Stimulated activated CD8-positive, alpha-beta memory T cell treated with anti-CD3 and anti-CD28 coated beads, Interleukin-15, amount 100 ng/mL, for 24 hours (primary cell): ENCODE measurements around the gene SVEP1.
"Not testable (repeated sequence)": the region's sequence is repeated elsewhere in the genome, so short reads cannot be mapped to it uniquely, and the experiment has no call there.

Source experiments
- DNase-seq: peaks from one replicate; pipeline ENCODE4 v3.0.0-alpha.2; 2020; ENCODE audit warnings: low read depth

SVEP1 gene

DNA sequence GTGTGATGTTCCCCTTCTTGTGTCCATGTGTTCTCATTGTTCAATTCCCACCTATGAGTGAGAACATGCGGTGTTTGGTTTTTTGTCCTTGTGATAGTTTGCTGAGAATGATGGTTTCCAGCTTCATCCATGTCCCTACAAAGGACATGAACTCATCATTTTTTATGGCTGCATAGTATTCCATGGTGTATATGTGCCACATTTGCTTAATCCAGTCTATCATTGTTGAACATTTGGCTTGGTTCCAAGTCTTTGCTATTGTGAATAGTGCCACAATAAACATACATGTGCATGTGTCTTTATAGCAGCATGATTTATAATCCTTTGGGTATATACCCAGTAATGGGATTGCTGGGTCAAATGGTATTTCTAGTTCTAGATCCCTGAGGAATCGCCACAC, 220.5 kb downstream of the SVEP1 start:
- DNase-seq, result not testable (repeated sequence)

DNA sequence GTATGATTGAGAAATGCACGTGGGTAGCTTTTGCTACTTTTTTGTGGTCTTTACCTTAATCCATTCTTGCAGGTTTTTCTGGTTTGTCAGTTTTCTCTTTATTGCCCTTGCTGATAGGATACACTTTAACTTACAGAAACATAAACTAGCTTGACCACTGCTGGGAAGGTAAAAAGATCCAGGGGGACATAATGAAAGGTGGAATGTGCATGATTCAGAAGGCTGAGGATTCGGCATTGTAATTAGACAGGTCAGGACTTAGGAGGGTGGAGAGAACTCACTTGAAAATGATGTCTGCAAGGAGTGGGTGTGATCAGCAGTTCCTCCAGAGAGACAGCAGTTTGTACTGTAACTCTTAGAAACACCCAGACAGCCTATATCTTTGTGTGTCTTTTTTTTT, 222.0 kb downstream of the SVEP1 start:
- DNase-seq, result no peak

DNA sequence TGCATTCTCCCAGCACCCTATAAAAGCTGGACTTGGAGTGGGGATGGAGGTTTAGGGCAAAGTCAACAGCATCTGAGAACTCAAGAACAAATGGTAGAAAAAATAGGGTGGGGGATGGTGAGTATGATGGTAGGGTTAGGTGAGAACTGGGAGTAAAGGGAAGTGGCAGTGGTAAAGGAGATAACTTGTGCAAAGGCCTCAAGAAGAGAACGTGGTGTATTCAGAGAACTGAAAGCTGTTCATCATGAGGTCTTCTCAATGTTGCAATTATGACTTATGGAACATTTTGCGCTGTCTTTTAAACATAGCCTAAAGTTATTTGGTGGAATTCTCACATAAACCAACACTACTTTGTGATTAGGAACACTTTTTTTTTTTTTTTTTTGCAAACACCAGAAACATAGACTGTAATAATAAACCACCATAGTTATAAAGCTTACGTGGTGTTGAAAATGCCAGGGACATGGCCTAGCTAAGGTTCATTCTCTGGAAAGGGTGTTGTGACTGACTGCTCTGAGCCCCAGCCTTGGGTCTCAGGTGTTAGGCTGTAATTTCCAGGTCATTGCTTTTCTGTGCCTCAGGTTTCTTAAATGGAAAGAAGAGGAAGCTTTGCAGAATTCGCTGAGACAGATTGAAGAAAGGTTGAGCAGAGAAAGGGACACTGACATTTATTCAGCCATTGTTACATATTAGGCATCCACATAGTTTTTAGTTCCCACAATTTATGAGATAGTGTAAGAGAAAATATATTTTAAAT, 222.7 kb downstream of the SVEP1 start:
- no peak for DNase-seq

DNA sequence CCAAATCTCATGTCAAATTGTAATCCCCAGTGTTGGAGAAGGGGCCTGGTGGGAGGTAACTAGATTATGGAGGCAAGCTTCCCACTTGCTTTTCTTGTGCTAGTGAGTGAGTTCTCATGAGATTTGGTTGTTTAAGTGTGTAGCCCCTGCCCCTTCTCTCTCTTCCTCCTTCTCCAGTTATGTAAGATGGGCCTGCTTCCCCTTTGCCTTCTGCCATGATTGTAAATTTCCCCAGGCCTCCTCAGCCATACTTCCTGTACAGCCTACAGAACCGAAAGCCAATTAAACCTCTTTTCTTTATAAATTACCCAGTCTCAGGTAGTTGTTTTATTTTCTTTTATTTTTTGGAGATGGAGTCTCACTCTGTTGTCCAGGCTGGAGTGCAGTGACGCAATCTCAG, 223.6 kb downstream of the SVEP1 start:
- DNase-seq, result no peak

DNA sequence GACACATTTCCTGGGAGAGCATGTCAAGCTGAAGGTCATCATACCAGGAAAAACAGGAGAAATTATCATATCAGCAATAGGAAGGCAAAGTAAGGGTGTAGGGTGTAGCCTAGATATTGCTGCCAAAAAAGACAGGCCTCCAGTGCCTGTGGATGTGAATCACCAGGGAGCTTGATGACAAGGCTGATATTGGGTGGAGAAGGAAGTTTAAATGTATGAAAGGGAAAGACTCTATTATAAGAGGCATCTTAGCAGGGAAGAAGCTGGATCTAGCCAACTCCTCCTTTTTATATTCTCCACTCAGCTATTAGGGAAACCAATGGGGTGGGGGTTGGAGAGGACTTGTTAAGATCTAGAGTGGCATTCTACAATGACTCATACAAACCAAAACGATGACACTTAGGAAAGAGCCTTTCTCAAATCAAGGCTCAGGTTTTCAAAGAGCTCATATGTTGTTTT, 228.5 kb downstream of the SVEP1 start:
- DNase-seq, result no peak

DNA sequence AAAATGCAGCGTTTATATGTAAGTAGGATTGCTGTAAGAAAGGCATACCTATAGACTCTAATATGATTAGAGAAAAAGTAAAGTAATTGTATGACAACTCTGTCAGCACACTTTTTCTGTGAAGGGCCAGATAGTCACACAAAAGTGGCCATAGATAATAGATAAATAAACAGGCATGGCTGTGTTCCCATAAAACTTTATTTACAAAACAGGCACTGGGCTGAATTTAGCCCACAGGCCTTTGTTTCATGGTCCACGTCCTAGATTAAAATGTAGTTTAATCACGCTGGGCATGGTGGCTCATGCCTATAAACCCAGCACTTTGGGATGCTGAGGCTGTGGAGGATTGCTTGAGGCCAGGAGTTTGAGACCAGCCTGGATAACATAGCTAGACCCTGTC, 233.2 kb downstream of the SVEP1 start:
- no peak for DNase-seq

DNA sequence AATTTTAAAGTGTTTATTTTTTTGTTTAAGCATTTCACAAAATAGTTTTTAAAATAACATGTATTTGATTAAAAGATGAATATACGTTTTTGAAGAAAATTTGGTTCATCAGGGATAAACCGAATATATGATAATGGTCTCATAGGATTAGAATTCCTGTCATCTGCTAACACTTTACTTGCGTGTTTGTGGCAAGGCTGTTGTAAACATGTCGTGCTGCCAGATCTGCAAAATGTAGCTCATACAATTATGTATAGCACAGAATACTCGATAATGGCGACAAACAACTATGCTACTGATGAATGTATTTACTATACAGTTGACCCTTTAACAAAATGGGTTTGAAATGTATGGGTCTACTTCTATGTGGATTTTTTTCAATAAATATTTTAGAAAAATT, 234.7 kb downstream of the SVEP1 start:
- DNase-seq, result no peak

DNA sequence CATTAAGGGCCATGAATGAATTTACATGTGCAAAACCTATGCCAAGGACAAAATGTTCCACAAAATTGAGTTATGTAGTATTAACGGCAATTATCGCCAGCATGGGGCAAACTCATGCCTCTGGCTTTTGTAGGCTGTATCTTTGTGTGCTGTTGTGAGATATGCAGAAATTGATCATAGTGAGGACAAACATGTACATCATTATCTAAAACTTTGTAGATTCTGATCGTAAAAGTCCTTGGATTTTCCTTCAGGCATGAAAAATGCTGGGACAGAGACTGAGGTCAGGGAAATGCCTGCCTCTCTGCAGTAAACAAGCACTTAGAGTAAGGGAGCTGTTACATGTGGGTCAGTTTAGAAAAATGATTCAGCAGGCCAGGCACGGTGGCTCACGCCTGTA, 236.0 kb downstream of the SVEP1 start:
- DNase-seq, result no peak

DNA sequence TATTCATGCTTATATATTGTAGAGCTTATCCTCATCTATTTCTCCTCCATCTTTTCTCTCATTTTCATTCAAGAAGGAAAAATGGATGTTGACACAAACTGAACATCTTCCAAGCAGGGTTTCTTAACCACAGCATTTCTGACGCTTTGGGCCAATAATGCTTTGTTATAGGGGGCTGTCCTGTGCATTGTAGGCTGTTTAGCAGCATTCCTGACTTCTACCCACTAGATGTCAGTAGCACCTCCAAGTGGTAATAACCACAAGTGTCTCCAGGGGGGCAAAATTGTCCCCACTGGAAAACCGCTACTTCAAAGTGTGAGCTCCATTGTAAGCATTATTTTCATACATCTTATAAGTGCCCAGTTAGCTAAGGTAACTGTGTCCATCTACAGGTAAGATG, 239.2 kb downstream of the SVEP1 start:
- DNase-seq, result no peak

DNA sequence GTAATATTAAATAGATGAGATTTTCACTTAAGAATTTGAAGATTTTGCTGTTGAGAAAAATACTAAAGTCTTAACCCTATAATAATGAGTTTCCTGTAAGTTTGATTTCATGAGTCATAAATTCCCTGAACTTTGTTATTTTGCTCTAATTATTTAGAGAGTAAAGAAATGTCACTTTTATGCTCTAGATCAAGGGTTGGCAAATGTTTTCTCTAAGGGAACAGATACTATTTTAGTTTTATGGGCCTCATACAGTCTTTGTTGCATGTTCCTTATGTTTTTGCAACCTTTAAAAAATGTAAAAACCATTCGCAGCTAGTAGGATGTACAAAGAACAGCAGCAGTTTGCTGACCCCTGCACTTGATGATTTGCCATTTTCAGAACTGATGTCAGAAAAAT, 241.4 kb downstream of the SVEP1 start:
- no peak for DNase-seq

DNA sequence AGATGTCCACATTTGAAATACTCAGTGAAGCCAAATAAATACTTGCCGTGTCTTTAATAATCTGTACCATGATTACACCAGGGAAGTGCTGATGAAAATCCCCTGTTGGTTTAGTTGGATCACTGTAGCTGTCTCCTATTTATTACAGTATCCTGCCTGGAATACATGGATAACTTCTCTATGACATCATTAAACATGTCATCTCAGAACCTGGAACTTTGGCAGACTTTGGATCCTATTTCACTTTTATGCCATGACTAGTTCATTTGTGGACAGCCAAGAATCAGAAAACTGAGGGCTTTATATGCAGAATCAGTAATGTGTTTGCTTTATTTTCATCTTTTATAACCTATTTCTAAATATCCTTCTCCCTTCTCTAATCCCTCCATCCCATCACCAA, 241.8 kb downstream of the SVEP1 start, which contains the start of gene TXNDC8:
TXNDC8 (minus strand) TSS at position 137 of the 400 bp plus-strand sequence.
- no peak for DNase-seq

DNA sequence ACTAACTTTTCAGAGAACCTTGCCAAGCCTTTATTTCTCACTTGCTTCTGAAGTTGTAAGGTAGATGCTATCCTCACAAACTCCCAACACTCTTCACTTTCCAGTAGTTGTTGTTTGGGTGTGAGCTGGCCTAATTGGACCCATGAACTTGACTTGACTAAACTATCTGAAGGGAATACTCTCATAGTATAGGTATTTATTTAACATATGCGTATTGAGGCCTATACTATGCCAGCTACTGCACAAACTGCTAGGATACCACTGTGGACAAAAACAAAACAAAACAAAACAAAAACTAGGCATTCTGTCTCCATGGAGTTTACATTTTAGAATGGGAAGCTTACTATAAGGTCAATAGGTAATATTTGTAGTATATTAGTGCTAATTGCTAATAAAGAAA, 243.2 kb downstream of the SVEP1 start:
- no peak for DNase-seq

DNA sequence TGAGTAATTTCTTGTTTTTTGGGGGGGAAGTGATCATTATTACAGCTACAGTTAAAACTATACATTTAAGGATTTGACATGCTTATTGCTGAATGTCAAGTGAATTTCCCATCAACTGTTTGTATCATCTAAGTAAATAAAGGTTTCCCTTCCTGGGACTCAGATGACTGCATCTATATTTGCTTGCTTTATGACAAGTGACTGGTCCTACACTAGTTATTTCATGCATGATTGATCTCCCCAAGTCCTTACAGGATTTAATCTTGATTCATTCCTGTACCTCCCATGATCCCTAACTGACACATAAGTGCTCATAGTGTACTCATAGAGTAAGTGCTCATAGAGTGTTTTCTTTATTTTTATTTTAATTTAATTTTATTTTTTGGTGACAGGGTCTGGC, 244.7 kb downstream of the SVEP1 start:
- no peak for DNase-seq

DNA sequence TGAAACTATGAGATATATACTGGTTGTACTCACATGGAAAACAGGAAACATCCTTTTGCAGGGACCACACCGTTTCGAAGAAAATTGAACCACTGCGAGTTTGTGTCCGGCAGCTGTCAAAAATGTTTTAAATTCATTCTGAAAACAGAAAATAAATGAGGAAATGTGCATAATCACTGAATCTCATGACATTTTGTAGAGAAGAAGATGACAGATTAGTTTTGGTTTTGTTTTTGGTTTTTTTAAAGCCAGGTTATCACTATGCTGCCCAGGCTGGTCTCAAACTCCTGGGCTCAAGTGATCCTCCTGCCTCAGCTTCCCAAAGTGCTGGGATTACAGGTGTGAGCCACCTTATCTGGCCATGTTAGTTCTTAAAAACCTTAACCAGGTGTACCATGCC, 245.4 kb downstream of the SVEP1 start:
- no peak for DNase-seq

DNA sequence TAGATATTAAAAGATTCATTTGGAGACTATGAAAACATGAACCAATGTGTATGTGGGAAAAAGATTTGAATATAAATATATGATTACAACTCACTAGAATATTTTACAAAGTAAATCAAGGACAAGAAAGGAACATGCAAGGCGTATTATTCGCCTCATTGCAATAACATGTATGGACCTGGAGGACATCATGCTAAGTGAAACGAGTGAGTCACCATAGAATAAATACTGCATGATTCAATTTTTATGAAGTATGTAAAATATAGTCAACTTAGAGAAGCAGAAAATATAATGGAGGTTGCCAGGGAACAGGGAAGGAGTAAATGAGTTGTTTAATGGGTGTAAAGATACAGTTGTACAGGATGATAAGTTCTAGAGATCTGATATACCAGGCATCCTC, 246.8 kb downstream of the SVEP1 start:
- DNase-seq, result no peak

DNA sequence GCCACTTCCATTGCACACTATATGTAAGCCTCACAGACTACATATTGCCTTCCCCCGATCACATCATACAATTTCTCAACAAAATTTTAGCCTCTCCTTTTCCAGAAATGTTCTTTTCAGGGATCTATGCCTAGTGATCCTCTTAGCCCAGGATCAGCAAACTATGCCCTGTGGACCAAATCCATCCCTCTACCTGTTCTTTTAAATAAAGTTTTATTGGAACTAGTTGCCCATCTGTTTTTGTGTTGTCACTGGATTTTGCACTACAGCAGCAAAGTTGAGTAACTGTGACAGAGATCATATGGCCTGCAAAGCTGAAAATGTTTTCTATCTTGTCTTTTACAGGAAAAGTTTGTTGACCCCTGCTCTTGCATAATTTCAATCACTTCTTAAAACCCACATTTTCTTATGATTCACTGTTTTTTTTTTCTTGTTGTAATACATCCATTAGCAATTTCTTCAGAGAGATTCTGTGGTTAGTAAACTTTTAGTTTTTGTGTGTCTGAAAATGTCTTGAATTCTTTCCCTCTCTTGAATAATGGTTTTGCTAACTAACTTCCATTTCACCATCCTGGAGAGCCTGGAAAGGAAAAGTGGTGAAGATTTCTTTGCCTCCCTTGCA, 248.9 kb downstream of the SVEP1 start:
- no peak for DNase-seq

DNA sequence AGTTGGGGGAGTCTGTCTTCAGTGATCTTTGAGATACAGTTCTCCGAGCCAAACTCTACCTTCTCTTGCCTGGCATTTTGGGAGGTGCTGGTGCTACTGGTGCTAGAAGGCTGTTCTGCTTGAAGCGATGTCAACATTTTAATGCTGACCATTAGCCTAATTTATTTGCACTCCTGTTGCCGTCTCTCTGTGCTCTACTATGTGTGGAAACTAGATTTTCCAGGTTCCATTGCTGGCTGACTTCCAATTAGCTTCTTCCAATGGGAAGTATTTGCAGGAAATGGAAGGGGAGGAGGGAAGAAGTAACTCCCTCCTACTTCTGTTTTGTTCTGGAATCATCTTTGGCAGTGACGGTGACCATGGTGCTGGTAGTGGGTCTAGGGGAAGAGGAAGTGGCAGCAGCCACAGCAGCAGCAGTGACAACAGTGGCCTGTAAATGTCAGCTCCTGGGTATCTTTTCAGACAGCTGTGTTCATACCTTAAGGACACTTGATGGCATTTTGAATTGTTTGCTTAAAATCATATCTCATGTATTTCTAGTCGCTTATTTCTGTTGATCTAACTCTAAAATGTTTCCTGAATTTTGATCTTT, 249.8 kb downstream of the SVEP1 start:
- DNase-seq, result no peak

DNA sequence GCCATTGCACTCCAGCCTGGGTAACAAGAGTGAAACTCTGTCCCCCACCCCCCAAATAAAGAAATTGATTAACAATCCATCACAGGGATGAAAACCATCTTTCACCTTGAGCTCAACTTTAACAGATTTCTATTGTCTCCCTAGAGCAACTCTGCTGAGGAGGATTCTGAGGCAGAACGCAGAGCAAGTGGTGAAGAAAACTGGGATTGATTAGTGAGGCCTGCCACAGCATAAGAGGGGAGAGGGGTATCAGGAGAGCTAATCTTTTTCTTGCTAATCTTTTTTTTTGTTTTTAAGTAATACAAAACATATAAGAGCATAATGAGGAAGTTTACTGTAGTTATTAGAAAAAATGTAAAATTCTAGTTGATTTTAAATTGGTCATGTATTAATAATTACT, 250.8 kb downstream of the SVEP1 start:
- no peak for DNase-seq

DNA sequence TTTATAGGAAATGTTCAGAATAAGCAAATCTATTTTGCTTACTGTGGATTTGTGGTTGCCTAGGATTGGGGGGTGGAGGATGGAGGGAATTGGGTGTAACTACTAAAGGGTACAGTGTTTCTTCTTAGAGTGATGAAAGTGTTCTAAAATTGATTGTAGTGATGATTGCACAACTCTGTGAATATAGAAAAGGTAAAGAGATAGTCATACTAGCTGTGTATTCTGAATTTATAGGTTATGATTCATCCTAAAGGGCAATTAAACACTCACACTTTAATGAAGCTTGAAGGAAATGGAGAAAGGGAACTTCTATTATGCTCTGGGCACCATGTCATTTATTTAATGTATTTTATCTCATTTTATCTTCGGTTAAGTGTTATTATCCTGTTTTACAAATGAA, 251.8 kb downstream of the SVEP1 start:
- no peak for DNase-seq

DNA sequence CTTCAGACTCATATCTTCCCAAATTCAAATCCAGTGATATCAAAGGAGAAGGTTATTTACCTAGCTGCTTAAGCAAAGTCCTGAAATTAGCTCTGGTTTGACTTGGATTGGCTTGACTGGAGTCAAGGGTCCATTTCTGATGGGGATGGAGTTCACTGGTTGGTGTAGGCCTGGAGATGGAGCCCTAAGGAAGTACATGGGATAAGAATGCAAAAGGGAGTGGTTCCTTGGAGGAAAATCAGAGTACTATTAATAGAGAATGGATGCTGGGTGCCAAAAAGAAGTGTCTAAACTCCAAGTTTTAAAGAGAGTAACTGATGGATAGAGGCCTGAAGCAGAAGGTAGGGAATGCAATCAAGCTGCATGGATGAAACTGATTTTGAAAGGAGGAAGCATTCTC, 255.7 kb downstream of the SVEP1 start:
- DNase-seq, result no peak

DNA sequence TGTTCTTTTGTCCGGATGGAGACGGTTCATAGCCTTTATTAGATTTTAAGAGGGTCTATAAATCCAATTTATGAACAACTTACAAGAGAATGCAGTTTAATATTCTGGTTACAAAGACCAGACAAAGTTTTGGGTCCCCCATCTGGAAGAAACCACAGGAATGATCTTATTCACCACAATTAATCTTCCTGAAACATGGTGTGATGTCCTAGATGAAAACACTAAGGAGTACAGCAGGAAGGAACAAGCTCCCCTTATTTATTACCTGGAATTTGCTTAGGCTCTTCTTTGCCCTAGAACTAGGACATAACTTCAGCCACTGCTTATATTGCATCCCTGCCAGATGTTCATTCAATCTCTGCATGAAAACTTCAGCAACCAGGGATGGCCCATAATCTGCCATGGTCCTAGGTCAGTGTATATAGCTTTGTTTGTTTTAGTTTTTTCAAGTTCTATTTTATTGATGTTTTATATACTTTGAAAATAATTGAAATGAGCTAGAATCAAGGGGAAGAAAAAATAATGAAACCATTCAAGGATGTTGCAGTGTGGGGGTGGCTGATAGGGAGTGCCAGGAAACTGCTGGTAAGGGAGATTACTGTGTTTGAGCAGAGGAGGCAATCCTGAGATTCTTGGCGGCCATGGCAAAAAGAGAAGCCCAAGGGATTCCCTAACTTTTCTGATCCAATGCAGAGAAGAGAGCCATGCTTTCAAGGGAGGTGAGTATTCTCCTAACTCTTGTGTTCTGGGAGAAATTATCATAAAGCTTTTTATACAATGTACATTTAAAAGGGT, 258.7 kb downstream of the SVEP1 start:
- DNase-seq, result no peak

DNA sequence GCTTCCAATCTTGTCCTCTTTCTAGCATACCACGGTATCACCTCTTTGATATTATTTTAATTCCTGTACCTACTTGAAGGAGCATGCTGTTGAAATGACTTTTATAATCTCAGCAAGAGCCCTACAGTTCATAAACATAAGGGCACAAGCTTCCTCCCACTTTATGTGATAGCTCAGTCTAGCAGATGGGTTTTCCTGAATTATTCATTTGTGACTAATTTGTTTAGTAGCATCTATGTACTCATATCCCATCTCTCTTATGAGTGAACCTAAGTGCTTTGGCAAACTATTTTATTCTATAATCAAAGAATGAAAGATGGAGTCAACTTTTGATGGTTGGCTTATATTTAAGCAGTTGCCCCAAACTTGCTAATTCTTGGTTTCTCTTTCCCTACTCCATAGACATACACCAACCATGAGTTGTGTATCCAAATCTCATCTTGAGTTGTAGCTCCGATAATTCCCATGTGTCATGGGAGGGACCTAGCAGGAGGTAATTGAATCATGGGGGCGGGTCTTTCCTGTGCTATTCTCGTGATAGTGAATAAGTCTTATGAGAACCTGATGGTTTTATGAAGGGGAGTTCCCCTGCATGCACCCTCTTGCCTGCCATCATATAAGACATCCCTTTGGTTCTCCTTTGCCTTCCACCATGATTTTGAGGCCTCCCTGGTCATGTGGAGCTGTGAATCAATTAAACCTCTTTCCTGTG, 259.6 kb downstream of the SVEP1 start:
- DNase-seq, result no peak
